GM21423 (cell line): ENCODE measurements around the gene POPDC3.

Experiments
- ATAC-seq: cut with Tn5 transposase; IDR thresholded peaks from one replicate; pipeline ENCODE4 v1.9.1; 2021; ENCODE audit warnings: mild to moderate bottlenecking, moderate library complexity; ENCODE audit not compliant: unreplicated experiment

Gene POPDC3

DNA sequence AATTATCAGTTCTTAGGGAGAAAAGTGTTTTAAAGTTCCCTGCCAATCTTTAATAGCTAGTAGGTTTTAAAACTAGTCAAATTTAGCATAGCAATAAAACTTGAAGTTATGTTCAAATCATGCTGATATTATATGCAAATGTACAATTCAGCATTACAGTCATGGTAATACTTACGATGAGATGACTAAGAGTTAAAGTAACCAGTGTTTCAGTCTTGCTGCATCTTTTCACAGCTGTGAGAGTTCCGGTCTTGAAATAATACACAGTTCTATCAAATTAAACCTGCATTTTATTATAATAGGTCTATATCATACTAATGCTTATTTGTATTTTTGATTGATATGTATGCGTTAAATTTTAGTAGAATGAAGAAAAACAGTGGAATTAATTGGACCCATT, 26.1 kb downstream of the POPDC3 start:
- no peak for ATAC-seq

DNA sequence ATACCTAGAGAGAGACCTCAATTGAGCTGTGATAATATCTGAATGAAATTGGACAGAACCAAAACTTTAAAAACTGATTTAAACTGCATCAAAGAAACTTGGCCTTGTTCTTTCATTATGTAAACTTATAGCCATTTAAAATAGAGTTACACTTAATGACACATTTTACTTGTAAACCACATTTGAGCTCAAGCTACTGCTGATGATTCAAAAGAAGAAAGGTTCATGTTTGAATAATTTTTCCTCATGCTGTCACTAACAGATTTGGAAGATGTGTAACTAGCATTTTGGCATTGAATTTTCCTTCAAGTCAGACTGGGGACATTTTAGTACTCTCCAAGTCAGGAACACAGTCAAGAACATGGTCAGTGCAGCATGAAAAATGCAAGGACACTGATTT, 26.9 kb downstream of the POPDC3 start:
- no peak for ATAC-seq

DNA sequence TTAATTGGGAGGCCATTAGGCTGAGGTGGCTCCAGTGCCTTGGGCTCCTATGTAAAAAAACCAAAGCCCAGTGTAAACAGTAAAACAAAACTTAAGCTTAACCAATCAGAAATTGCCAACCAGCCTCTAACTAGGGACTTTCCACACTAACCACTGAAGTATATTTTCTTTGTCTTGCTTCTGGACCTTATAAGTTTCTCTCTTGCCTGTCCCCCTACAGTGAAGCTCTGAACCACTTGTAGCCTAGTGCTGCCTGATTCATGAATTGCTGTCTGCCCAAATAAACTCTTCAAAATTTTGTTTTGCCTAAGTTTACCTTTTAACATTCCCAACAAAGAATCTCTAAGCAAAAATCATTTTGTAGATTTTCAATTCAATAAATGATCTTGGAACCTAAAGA, 28.2 kb downstream of the POPDC3 start:
- no peak for ATAC-seq

DNA sequence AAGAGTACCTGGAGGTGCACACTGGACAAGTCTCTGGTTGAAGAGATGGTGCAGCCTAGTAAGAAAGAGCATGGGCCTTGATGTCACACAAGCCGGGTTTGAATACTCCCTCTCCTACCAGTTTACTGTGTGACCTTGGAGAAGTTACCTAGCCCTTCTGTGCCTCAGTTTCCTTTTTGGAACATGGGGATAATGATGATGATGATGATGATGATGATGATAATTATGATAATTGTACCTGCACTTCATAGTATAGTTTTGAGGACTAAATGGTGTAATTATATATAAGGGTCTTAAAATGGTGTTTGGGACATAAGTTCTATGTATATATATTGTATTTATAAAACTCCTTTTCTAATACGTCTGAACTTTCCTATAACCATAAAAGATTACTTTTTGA, 41.7 kb downstream of the POPDC3 start:
- ATAC-seq = no peak

DNA sequence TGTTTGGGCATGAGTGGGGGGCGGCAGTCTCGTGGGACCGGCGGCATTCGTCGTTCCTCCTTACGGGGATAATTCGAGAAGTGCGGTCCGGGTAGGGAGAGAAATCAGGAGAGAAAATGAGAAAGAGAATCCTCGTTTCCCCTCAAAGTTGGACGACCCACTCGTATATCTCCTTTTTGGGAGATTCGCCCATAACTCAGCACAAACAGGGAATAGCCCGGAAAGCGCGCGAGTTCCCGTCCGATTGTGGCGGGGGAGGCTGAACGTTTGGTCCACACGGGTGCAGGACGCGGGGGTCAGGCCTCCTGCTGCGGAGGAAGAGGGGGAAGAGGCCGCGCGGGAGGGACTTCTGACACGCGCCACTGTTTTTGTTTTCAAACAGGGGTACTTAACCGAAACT, 42.4 kb downstream of the POPDC3 start:
- ATAC-seq = no peak

DNA sequence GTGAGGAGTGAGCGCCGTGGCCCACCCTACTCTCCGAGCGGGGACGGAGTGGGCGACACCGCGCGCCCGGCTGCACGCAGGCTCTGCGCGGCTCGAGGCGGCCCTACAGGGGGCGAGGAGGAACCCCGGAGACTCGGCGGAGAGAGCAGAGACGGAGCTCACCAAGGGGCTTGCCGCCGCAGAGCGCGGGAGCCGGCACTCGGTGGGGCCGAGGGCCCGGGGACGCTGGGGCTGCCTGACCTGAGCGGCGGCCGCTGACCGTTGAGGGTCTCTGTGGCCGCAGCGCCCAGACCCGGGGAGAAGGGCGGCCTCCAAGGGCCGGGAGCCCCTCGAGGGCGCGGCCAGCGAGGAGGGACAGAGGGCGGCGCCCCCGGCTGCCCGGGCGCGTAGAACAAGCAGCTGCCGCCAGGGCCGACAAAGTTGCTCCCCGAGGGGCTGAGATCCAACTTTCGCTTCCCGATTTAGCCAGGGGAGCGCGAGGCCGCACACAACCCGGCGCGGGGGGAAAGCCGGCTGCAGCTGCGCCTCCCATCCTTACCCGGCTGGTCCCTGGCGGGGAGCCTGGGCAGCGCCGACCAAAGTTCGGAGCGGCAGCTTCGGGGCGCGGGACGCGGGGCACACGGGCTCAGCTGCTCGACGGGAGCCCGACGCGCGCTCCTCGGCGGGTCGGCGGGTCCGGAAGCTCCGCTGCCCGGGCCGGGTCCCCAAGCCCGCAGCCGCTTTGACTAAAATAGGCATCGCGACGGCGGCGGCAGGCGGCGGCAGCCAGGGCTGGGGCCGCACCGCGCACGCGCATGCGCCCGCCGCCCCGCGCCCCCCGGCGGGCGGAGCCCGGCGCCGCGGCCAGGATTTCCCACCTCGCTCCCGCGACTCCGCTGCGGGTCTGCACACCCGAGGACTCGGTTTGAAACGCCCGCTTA, 43.1 kb downstream of the POPDC3 start:
- peak; percentile 59 for ATAC-seq

DNA sequence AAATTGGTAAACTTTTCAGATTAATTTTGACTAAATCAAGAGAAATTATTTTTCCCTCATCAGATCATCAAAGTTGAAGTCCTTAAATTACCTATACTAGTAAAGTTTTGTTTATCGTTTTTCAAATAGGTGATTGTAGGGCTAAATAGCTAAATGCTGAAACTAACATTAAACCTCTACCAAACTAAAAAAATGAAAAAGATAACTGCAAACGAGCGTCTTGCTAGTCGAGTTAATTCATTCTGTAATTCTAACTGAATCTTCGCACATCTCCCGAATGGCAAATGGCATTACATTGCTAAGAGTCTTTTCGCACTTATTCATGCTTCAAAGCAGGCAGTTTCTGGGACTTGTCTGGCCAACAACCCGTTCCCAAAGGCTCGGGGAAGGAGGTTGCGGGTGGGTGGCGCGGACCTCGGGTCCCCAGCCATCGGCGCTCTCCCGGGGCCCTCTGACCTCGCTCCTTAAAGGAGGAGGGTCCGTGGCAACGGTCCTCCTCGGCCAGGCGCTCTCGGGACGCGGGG, 43.8 kb downstream of the POPDC3 start:
- no peak for ATAC-seq

DNA sequence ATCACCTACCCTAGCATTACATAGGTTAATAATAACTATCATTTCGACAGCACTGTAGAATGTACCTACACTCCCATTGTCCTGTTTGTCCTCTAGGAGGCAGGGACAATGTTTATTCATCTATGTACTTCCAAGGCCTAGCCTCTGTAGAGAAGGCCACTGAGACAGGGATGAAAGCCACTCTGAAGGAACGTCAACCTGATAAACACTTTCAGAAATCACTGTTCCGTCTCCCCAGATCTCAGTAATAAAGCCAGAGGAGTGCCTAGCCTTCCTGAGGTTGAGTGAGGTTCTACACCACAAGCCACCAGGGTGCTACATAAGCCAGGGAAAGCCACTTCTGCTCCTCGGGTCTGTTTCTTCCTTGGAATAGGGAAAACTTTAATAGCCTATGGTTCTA, 44.8 kb downstream of the POPDC3 start:
- no peak for ATAC-seq

DNA sequence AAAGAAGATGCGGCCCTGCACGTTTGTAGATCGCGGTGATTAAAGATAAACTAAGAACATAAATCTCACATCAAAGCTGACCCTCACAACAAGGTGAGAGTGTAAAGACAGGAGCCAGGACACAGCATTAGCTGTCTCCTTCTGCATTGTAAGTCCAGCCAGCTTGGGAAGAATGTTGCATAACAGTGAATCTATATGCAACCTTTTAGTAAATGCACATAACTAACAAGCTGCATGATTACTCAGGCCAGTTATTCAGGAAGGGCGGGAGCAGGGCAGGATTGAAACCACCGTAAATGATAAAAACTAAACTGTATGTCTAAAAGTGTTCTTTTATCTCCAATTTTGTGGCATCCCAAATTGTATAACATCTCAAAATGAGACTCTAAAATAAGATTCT, 57.1 kb downstream of the POPDC3 start:
- ATAC-seq = no peak

DNA sequence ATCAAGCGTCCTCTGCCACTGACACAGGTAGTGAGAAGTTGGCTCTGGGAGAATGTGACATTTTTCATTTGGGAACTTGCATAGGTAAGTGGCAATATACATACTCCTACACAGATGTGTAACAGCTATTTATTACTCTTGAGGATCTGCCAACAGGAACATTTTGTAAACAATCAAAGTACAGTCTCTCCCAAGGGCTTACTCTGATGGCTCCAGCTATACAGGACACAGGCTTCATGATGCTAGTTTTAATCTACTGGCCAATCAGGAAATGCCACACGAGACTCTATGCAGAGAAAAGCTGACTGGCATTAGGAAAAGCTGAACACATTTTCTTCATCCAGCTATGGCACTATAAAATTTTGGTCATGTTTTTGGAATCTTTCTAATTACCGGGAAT, 57.8 kb downstream of the POPDC3 start:
- no peak for ATAC-seq

DNA sequence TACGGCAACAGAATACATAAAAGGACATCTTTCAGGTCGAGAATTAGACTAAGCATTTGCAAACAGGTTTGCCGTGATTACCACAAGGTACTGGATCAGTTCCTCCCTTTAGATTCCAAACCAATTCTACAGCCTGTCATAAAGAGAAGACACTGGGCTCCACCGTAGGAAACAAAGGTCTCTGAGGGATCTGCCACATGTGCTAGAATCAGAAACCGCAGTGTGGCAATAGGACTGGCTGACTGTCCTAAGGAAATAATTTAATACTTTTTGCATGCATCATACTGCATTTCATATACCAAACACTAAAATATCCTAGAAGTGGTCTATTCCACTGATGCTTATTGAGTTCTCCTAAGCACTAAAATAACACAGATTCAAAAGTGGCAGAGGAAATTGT, 59.2 kb downstream of the POPDC3 start:
- ATAC-seq = no peak

DNA sequence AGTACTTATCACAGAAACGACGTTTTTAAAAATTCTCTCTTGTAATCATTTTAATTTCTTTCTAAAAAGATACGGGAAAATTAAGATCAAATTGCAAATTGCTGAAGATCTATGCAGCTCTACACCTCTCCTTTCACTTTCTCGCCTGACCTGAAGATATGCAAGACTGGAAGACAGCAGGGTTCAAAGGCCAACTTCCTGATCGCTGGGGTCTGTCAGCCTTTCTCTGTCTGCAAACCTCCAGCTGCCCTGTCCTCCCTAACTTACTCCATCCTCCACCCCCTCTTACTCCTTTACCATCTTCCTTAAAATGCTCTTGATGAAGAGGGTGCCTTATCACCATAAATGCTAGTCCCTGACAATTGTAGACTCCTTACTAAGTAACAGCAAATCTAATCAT, 63.7 kb downstream of the POPDC3 start:
- no peak for ATAC-seq

DNA sequence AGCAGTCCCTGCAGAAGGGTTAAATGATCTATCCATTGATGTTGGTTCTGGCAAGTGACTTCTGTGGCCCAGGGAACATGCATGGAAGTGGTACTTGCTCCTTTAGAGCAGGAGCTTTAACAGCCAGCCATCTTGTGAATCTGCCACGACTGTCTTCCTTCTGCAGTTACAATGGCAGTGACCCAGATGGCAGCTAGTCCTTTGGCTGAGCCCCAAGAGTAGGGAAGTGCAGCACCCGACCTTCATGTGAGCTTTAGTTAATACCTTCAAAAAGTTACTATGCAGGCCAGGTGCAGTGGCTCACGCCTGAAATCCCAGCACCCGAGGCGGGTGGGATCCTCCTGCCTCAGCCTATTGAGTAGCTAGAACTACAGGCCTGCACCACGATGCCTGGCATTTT, 66.4 kb downstream of the POPDC3 start:
- ATAC-seq = no peak

DNA sequence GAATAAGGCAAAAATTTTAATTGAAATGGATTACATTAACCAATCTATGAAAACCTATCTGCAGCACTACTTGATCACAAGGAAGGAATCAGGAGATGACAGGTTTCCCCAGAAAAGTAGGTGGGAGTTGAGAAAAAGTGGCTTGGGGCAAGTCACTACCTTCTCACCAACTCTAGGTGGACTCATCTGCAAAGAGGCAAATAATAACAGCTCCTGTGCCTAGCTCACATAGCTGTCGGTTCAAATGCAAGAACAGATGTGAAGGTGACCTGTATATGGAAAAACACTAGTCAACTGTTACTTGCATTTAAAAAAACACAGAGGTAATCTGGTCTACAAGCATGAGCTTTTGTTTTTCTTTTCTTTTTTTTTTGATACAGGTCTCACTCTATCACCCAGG, 67.2 kb downstream of the POPDC3 start:
- no peak for ATAC-seq

DNA sequence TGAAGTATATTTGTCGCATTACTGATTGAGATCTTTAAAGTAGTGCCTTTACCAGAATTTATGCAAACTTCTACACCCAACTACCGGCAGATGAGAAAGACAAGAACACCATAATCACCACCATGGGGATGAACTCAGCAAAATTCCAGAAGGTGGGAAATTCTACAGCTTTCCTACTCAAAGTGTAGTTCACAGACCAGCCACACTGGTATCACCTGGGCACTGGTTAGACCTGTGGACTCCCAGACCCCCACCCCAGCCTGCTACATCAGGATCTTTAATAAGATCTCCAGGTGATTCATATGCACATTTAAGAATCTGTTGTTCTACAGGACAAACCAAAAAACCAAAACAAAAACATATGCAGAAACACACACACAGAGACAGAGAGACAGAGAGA, 67.9 kb downstream of the POPDC3 start:
- no peak for ATAC-seq

DNA sequence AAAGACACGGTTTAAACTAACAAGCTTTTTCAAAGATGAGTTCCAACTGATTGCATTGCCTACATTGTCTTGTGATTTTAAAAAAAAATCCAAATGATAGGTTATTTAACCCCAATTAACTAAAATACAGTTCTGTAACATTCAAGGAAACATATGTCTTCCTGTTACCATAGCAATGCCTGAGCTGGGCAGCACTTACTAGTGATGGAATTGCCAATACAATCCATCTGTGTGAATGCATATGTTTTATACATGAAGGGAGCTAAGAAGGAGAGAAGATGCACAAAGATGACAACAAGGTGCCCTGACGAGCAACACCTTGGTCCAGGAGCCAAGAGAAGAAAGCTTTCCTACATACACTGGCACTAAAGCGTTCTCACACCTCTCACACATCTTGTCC, 68.7 kb downstream of the POPDC3 start:
- ATAC-seq = no peak

DNA sequence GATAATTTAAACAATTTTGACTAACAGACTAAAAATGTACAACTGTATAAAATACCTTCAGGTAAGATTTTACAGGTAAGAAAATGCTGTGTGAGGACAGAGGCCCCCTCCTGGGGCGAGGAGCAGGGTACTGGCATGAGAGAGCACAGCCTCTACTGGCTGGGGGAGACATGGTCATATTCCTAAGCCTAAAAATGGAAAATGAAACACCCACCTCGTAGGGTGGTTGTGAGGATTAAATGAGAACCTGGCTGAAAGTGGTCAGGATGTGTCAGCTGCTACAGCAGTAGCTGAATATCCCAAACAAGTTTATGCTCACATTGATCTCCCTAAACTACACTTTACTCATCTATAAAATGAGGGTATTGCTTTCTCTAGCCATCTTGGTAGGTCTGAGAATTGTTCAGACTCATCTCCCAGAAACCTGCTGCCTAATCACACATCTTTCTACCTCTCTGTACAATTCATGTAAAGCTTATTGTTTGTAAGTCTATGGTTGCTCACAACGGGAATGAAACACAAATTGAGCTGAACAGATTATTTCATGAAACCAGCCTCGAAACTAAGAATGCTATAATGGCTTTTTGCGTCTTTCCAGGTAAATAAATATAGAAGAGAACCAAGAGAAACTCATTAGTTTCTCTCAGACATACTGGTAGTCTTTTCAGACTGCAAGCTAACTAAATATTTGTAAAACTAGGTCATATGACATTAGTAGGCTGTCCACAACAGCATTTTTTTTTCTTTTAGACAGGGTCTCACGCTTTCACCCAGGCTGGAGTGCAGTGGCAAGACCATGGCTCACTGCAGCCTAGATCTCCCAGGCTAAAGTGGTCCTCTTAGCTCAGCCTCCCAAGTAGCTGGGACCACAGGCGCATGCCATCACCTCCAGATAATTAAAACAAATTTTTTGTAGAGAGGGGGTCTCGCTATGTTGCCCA, 69.6 kb downstream of the POPDC3 start:
- ATAC-seq = no peak

DNA sequence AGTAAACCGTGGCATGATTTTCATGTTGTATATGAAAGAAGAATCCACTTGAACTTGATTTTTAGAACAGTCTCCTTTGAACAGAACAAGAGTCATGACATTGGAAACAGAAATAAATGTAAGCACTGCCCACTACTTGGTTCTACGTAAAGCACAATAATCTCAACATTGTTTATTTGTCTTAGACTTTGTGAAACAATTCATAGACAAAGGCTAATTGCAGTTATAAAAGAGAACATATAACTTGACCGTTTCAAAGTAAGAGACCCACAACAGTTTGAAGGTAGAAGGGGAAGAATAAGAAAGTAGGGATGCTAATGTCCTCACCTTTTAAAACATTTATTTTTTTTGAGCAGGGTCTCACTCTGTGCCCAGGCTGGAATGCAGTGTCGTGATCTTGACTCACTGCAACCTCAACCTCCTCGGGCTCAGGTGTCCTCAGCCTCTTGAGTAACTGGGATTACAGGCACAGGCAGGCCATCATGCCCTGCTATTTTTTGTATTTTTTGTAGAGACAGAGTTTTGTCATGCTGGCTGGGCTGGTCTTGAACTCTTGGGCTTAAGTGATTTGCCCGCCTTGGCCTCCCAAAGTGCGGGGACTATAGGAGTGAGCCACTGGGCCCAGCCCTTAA, 71.1 kb downstream of the POPDC3 start:
- ATAC-seq = no peak
